SK-N-SH treated with all-trans-retinoic acid at 6 μM for 48 hours (cell line): ENCODE data around the gene POLG.

Experiments used
- ATAC-seq: fragments of 200-7000 bp; cut with Tn5 transposase; 3 replicates; pipeline ENCODE4 v1.9.1; 2020; ENCODE audit warnings: mild to moderate bottlenecking, moderate library complexity
- ARNTL ChIP-seq: fragments of 450-650 bp; formaldehyde crosslinking; IDR thresholded peaks from 2 replicates; pipeline ENCODE4 v1.5.0; 2020; ENCODE audit warnings: low read depth, mild to moderate bottlenecking, moderate library complexity, borderline replicate concordance
- BACH2 ChIP-seq: fragments of 250-450 bp; sonication (Bioruptor Pico); IDR thresholded peaks from 2 replicates; pipeline ENCODE4 v1.9.0; 2021; ENCODE audit warnings: mild to moderate bottlenecking, borderline replicate concordance
- CSDC2 ChIP-seq: fragments of 250-450 bp; sonication (Bioruptor Pico); IDR thresholded peaks from 2 replicates; pipeline ENCODE4 v1.5.0; 2020; ENCODE audit warnings: mild to moderate bottlenecking, moderate library complexity
- ESRRG ChIP-seq: fragments of 250-450 bp; sonication (Bioruptor Pico); IDR thresholded peaks from 2 replicates; pipeline ENCODE4 v1.6.1; 2021; ENCODE audit warnings: mild to moderate bottlenecking
- GLIS3 ChIP-seq: fragments of 250-450 bp; sonication (Bioruptor Pico); IDR thresholded peaks from 2 replicates; pipeline ENCODE4 v1.5.0; 2020; ENCODE audit warnings: mild to moderate bottlenecking, moderate library complexity
- ISL1 ChIP-seq: fragments of 250-450 bp; sonication (Bioruptor Pico); IDR thresholded peaks from 2 replicates; pipeline ENCODE4 v2.1.2; 2022; ENCODE audit warnings: mild to moderate bottlenecking, moderate library complexity
- OSR1 ChIP-seq: fragments of 250-450 bp; sonication (Bioruptor Pico); IDR thresholded peaks from 2 replicates; pipeline ENCODE4 v1.8.0; 2022; ENCODE audit warnings: moderate library complexity, mild to moderate bottlenecking, inconsistent platforms
- PPARA ChIP-seq: fragments of 250-450 bp; sonication (Bioruptor Pico); IDR thresholded peaks from 2 replicates; pipeline ENCODE4 v1.5.0; 2020; ENCODE audit warnings: mild to moderate bottlenecking, borderline replicate concordance
- RARB ChIP-seq: fragments of 250-450 bp; sonication (Bioruptor Pico); IDR thresholded peaks from 2 replicates; pipeline ENCODE4 v1.8.0; 2021; ENCODE audit warnings: mild to moderate bottlenecking, moderate library complexity
- SNAI2 ChIP-seq: fragments of 250-450 bp; sonication (Bioruptor Pico); IDR thresholded peaks from 2 replicates; pipeline ENCODE4 v1.5.0; 2020; ENCODE audit warnings: mild to moderate bottlenecking, moderate library complexity
- TCF4 ChIP-seq: fragments of 250-450 bp; sonication (Bioruptor Pico); IDR thresholded peaks from 2 replicates; pipeline ENCODE4 v1.8.0; 2021; ENCODE audit warnings: mild to moderate bottlenecking, moderate library complexity, borderline replicate concordance
- TOX ChIP-seq: fragments of 250-450 bp; sonication (Bioruptor Pico); IDR thresholded peaks from 2 replicates; pipeline ENCODE4 v1.8.0; 2021; ENCODE audit warnings: mild to moderate bottlenecking, moderate library complexity, borderline replicate concordance
- ZC3H10 ChIP-seq: fragments of 250-450 bp; sonication (Bioruptor Pico); IDR thresholded peaks from 2 replicates; pipeline ENCODE4 v1.5.1; 2021; ENCODE audit warnings: mild to moderate bottlenecking, moderate library complexity
- ZFP3 ChIP-seq: fragments of 250-450 bp; sonication (Bioruptor Pico); IDR thresholded peaks from 2 replicates; pipeline ENCODE4 v1.5.0; 2020; ENCODE audit warnings: mild to moderate bottlenecking, moderate library complexity
- ZFP30 ChIP-seq: fragments of 450-650 bp; formaldehyde crosslinking; IDR thresholded peaks from 2 replicates; pipeline ENCODE4 v1.5.0; 2022; ENCODE audit warnings: mild to moderate bottlenecking, moderate library complexity
- ZNF565 ChIP-seq: fragments of 450-650 bp; formaldehyde crosslinking; conservative IDR thresholded peaks from 2 replicates; pipeline ENCODE4 v1.5.0; 2020; ENCODE audit warnings: low read depth, mild to moderate bottlenecking, moderate library complexity
- ZNF8 ChIP-seq: fragments of 450-650 bp; formaldehyde crosslinking; IDR thresholded peaks from 2 replicates; pipeline ENCODE4 v1.5.0; 2020; ENCODE audit warnings: mild to moderate bottlenecking, moderate library complexity
- TF ChIP-seq, protein P1 (sequence below): fragments of 250-450 bp; sonication (Bioruptor Pico); IDR thresholded peaks from 2 replicates; pipeline ENCODE4 v1.8.0; 2020; ENCODE audit warnings: mild to moderate bottlenecking, moderate library complexity, borderline replicate concordance
- TF ChIP-seq, protein P2 (sequence below): fragments of 250-450 bp; sonication (Bioruptor Pico); IDR thresholded peaks from 2 replicates; pipeline ENCODE4 v1.5.0; 2020; ENCODE audit warnings: mild to moderate bottlenecking, moderate library complexity
- TF ChIP-seq, protein P3 (sequence below): fragments of 250-450 bp; sonication (Bioruptor Pico); IDR thresholded peaks from 2 replicates; pipeline ENCODE4 v1.8.0; 2021; ENCODE audit warnings: low read depth, mild to moderate bottlenecking, moderate library complexity, borderline replicate concordance
- TF ChIP-seq, protein P4 (sequence below): fragments of 250-450 bp; sonication (Bioruptor Pico); IDR thresholded peaks from 2 replicates; pipeline ENCODE4 v1.5.1; 2021; ENCODE audit warnings: mild to moderate bottlenecking, moderate library complexity
- TF ChIP-seq, protein P5 (sequence below): fragments of 250-450 bp; sonication (Bioruptor Pico); IDR thresholded peaks from 2 replicates; pipeline ENCODE4 v1.5.1; 2020; ENCODE audit warnings: low read depth, mild to moderate bottlenecking, moderate library complexity

The POLG gene

DNA sequence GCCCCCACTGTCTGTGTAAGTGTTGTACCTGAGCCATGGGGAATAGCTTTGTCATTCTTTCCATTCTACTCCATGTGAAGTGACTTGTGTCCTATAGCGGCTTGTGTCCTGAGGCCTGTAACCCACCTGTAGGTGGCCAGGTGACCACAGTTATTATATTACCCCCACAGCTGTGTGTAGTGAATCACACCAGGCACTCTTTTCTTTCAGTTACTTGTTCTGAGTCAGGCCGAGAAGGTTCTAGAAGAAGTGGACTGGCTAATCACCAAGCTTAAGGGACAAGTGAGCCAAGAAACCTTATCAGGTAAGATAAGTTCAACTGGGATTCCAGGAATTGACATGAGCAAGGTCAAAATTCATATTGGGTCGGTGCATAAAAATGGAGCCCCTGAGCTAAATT lies 29.2 kb downstream of the POLG start (continued):
- TF ChIP-seq, protein P1, sequence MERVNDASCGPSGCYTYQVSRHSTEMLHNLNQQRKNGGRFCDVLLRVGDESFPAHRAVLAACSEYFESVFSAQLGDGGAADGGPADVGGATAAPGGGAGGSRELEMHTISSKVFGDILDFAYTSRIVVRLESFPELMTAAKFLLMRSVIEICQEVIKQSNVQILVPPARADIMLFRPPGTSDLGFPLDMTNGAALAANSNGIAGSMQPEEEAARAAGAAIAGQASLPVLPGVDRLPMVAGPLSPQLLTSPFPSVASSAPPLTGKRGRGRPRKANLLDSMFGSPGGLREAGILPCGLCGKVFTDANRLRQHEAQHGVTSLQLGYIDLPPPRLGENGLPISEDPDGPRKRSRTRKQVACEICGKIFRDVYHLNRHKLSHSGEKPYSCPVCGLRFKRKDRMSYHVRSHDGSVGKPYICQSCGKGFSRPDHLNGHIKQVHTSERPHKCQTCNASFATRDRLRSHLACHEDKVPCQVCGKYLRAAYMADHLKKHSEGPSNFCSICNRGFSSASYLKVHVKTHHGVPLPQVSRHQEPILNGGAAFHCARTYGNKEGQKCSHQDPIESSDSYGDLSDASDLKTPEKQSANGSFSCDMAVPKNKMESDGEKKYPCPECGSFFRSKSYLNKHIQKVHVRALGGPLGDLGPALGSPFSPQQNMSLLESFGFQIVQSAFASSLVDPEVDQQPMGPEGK = no peak
- TF ChIP-seq ZNF565 = no peak

DNA sequence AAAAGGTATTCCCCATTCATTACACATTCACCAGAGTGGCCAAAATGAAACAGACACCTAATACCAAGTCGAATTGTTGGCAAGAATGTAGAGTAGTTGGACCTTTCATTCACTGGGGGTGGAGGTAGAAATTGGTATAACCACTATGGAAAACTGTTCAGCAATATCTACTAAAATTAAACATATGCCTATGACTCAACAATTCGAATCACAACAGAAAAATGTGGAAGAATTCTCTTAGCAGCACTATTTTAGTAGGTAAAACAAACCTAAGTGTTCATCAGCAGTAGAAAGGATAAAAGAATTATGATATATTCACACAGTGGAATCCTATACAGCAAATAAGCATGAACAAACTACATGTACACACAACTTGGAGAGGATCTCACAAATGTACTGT lies 30.6 kb downstream of the POLG start:
- TF ChIP-seq CSDC2 (CRISPR knock-in tag) = no peak
- TF ChIP-seq OSR1 (CRISPR knock-in tag) = no peak
- TF ChIP-seq GLIS3 (CRISPR knock-in tag) = no peak
- no peak for TF ChIP-seq BACH2 (CRISPR knock-in tag)
- TF ChIP-seq TOX (CRISPR knock-in tag) = no peak
- no peak for TF ChIP-seq PPARA
- TF ChIP-seq, protein P2, sequence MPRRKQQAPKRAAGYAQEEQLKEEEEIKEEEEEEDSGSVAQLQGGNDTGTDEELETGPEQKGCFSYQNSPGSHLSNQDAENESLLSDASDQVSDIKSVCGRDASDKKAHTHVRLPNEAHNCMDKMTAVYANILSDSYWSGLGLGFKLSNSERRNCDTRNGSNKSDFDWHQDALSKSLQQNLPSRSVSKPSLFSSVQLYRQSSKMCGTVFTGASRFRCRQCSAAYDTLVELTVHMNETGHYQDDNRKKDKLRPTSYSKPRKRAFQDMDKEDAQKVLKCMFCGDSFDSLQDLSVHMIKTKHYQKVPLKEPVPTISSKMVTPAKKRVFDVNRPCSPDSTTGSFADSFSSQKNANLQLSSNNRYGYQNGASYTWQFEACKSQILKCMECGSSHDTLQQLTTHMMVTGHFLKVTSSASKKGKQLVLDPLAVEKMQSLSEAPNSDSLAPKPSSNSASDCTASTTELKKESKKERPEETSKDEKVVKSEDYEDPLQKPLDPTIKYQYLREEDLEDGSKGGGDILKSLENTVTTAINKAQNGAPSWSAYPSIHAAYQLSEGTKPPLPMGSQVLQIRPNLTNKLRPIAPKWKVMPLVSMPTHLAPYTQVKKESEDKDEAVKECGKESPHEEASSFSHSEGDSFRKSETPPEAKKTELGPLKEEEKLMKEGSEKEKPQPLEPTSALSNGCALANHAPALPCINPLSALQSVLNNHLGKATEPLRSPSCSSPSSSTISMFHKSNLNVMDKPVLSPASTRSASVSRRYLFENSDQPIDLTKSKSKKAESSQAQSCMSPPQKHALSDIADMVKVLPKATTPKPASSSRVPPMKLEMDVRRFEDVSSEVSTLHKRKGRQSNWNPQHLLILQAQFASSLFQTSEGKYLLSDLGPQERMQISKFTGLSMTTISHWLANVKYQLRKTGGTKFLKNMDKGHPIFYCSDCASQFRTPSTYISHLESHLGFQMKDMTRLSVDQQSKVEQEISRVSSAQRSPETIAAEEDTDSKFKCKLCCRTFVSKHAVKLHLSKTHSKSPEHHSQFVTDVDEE = no peak
- no peak for TF ChIP-seq ZFP3 (CRISPR knock-in tag)
- no peak for TF ChIP-seq ISL1
- TF ChIP-seq RARB (CRISPR knock-in tag) = no peak
- no peak for TF ChIP-seq ZC3H10
- no peak for TF ChIP-seq SNAI2 (CRISPR knock-in tag)
- no peak for TF ChIP-seq ESRRG (CRISPR knock-in tag)
- TF ChIP-seq, protein P1 = no peak
- TF ChIP-seq, protein P3, sequence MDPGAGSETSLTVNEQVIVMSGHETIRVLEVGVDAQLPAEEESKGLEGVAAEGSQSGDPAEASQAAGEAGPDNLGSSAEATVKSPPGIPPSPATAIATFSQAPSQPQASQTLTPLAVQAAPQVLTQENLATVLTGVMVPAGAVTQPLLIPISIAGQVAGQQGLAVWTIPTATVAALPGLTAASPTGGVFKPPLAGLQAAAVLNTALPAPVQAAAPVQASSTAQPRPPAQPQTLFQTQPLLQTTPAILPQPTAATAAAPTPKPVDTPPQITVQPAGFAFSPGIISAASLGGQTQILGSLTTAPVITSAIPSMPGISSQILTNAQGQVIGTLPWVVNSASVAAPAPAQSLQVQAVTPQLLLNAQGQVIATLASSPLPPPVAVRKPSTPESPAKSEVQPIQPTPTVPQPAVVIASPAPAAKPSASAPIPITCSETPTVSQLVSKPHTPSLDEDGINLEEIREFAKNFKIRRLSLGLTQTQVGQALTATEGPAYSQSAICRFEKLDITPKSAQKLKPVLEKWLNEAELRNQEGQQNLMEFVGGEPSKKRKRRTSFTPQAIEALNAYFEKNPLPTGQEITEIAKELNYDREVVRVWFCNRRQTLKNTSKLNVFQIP (CRISPR knock-in tag) = no peak
- TF ChIP-seq ZNF565 = no peak
- no peak for TF ChIP-seq ZFP30 (CRISPR knock-in tag)
- no peak for TF ChIP-seq TCF4 (CRISPR knock-in tag)
- TF ChIP-seq, all 23 proteins: peak for 0
- no peak for ATAC-seq

DNA sequence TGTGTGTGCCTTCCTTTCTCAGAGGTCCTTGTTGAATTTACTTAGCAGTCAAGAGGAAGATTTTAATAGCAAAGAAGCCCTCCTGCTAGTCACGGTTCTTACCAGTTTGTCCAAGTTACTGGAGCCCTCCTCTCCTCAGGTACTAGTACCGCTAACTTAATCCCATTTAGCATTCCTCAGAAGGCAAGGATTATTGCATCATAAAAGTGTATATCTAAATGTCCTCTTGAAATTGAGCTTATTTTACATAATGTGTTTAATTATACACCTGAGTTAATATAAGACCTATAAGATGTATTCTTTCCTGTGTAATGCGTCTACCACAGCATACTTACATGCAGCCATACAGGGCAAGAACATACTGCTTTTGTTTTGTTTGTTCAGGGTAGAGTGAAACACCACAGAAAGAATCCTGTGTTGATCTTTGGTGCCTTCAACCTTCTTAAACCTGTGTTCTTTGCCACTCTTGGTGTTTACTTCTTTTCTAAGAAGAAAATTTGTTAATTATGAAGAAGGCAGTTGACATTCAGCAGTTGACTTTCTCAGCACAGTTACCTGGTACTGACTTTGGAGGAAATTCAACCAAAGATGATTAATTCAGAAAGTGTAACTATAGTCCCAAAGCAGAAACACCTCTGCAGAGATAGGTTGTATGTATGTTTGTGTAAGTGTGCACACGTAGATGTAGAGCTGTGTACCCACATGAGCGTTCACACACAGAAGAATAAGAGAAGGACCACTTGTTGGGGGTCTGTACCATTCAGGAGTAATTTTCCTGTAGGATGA lies 33.1 kb downstream of the POLG start:
- TF ChIP-seq ARNTL (CRISPR knock-in tag) (no peak), ZFP30 (CRISPR knock-in tag) (no peak), OSR1 (CRISPR knock-in tag) (no peak), CSDC2 (CRISPR knock-in tag) (no peak), ZFP3 (CRISPR knock-in tag) (no peak), ZNF8 (CRISPR knock-in tag) (no peak)
- TF ChIP-seq, protein P4, sequence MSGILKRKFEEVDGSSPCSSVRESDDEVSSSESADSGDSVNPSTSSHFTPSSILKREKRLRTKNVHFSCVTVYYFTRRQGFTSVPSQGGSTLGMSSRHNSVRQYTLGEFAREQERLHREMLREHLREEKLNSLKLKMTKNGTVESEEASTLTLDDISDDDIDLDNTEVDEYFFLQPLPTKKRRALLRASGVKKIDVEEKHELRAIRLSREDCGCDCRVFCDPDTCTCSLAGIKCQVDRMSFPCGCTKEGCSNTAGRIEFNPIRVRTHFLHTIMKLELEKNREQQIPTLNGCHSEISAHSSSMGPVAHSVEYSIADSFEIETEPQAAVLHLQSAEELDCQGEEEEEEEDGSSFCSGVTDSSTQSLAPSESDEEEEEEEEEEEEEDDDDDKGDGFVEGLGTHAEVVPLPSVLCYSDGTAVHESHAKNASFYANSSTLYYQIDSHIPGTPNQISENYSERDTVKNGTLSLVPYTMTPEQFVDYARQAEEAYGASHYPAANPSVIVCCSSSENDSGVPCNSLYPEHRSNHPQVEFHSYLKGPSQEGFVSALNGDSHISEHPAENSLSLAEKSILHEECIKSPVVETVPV (CRISPR knock-in tag) = no peak
- TF ChIP-seq, protein P5, sequence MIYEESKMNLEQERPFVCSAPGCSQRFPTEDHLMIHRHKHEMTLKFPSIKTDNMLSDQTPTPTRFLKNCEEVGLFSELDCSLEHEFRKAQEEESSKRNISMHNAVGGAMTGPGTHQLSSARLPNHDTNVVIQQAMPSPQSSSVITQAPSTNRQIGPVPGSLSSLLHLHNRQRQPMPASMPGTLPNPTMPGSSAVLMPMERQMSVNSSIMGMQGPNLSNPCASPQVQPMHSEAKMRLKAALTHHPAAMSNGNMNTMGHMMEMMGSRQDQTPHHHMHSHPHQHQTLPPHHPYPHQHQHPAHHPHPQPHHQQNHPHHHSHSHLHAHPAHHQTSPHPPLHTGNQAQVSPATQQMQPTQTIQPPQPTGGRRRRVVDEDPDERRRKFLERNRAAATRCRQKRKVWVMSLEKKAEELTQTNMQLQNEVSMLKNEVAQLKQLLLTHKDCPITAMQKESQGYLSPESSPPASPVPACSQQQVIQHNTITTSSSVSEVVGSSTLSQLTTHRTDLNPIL (CRISPR knock-in tag) = no peak
- TF ChIP-seq, protein P1 = no peak
- ATAC-seq = no peak
